ENCODE results near the gene TMEM11.

- TF ChIP-seq CTCF (IDR thresholded peaks at IDR 0.05; ENCODE audit: low read depth, low read length, missing input control) (no peak), JUND (IDR thresholded peaks at IDR 0.05) (no peak), RAD21 (IDR thresholded peaks at IDR 0.05) (no peak), SP1 (IDR thresholded peaks at IDR 0.05) (no peak)
- TF ChIP-seq, protein P1, sequence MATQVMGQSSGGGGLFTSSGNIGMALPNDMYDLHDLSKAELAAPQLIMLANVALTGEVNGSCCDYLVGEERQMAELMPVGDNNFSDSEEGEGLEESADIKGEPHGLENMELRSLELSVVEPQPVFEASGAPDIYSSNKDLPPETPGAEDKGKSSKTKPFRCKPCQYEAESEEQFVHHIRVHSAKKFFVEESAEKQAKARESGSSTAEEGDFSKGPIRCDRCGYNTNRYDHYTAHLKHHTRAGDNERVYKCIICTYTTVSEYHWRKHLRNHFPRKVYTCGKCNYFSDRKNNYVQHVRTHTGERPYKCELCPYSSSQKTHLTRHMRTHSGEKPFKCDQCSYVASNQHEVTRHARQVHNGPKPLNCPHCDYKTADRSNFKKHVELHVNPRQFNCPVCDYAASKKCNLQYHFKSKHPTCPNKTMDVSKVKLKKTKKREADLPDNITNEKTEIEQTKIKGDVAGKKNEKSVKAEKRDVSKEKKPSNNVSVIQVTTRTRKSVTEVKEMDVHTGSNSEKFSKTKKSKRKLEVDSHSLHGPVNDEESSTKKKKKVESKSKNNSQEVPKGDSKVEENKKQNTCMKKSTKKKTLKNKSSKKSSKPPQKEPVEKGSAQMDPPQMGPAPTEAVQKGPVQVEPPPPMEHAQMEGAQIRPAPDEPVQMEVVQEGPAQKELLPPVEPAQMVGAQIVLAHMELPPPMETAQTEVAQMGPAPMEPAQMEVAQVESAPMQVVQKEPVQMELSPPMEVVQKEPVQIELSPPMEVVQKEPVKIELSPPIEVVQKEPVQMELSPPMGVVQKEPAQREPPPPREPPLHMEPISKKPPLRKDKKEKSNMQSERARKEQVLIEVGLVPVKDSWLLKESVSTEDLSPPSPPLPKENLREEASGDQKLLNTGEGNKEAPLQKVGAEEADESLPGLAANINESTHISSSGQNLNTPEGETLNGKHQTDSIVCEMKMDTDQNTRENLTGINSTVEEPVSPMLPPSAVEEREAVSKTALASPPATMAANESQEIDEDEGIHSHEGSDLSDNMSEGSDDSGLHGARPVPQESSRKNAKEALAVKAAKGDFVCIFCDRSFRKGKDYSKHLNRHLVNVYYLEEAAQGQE (IDR thresholded peaks at IDR 0.05), result no peak
Observed at GRCh38 chr17:21253646-21254441, 39.9 kb upstream of the TMEM11 start.

Data from liver (tissue), 3 donors.